Dendritic cell treated with granulocyte-macrophage colony-stimulating factor and Interleukin-4, amounts not matched to agents 40 ng/mL and 50 ng/mL, for 4 days (primary cell): ENCODE results near the gene DCAF15.

ENCODE experiments used
- H3K27ac Mint-ChIP-seq: one replicate; pipeline ENCODE4 v1.8.0; 2022; ENCODE audit warnings: mild to moderate bottlenecking, mixed read lengths
- H3K27me3 Mint-ChIP-seq: one replicate; pipeline ENCODE4 v1.8.0; 2022; ENCODE audit warnings: mild to moderate bottlenecking, mixed read lengths
- H3K36me3 Mint-ChIP-seq: one replicate; pipeline ENCODE4 v1.8.0; 2022; ENCODE audit warnings: low read depth, mixed read lengths
- H3K4me1 Mint-ChIP-seq: one replicate; pipeline ENCODE4 v1.8.0; 2022; ENCODE audit warnings: low read depth, mixed read lengths
- H3K4me3 Mint-ChIP-seq: one replicate; pipeline ENCODE4 v1.8.0; 2022; ENCODE audit warnings: mild to moderate bottlenecking, moderate library complexity, mixed read lengths
- H3K9me3 Mint-ChIP-seq: one replicate; pipeline ENCODE4 v1.8.0; 2022; ENCODE audit warnings: mixed read lengths
- intact Hi-C: fragments of 100-400 bp; cut with micrococcal nuclease; formaldehyde crosslinking; loops from one replicate; pipeline ENCODE4 v1.15.0; 2022

Gene DCAF15

DNA sequence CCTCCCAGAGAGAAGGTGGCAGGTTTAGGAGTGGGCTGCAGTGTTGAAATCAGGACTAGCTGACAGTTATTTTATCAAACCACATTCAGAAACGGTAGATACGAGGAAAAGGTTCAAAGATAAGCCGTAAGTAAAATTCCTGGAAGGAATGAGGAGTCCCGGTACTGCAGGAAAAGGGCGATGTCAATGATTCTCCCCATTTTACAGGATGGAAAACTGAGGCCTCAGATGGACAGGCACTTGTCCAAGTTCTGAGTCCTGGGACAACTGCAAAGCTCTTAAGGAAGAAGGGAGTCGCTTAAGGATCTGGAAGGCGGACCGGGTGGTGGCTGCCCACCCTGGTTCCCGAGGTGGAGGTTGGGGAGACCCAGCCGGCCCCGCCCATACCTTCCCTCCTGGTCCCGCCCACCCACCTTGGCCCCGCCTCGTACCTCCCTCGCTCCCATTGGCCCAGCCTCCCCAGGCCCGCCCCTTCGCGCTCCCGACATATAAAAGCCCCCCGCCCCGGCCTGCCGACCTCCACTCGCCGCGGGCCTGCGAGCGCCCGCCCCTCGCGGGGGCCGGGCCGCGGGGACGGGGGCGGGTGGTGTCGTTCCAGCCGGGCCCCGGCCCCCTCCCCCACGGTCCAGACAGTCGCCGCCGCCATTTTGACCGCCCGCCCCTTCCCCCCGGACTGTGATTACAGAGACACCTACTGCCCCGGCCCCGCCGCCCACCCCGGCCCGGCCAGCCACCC is 53.2 kb downstream of the DCAF15 start:
- Mint-ChIP-seq H3K9me3 (no peaks in the 10 kb centered on the region), H3K27ac (peak overlapping the region; percentile 100), H3K4me1 (peaks cover 63% of the 10 kb centered on the region), H3K27me3 (no peaks in the 10 kb centered on the region), H3K36me3 (peaks cover 20% of the 10 kb centered on the region), H3K4me3 (peak overlapping the region; percentile 95)
- intact Hi-C loops, result loop anchor here (1.0 to 5.0 kb wide), 5 partner anchors 17 to 53 kb away; partner anchors contain the start of gene DCAF15

- peak within 1 kb of the TSS; percentile 95 for H3K4me3 Mint-ChIP-seq
- intact Hi-C loops, result loop anchor here (2.0 to 5.0 kb wide), 2 partner anchors 17 to 36 kb away; no protein-coding TSS in a partner anchor
- H3K4me1 Mint-ChIP-seq, result peaks cover 62% of the 10 kb centered on the region
- no peaks in the 10 kb centered on the region for H3K9me3 Mint-ChIP-seq
- H3K27me3 Mint-ChIP-seq, result no peaks in the 10 kb centered on the region
- peak within 1 kb of the TSS; percentile 100 for H3K27ac Mint-ChIP-seq
- peaks cover 13% of the 10 kb centered on the region for H3K36me3 Mint-ChIP-seq
These were observed 53.9 kb downstream of the DCAF15 start, which contains the start of gene RFX1 for GRCh38 chr19:14006085-14006765. TSS of gene RFX1 (minus strand) at chr19:14006320. CDS start at chr19:13993843, 12,477 bp downstream.

DNA sequence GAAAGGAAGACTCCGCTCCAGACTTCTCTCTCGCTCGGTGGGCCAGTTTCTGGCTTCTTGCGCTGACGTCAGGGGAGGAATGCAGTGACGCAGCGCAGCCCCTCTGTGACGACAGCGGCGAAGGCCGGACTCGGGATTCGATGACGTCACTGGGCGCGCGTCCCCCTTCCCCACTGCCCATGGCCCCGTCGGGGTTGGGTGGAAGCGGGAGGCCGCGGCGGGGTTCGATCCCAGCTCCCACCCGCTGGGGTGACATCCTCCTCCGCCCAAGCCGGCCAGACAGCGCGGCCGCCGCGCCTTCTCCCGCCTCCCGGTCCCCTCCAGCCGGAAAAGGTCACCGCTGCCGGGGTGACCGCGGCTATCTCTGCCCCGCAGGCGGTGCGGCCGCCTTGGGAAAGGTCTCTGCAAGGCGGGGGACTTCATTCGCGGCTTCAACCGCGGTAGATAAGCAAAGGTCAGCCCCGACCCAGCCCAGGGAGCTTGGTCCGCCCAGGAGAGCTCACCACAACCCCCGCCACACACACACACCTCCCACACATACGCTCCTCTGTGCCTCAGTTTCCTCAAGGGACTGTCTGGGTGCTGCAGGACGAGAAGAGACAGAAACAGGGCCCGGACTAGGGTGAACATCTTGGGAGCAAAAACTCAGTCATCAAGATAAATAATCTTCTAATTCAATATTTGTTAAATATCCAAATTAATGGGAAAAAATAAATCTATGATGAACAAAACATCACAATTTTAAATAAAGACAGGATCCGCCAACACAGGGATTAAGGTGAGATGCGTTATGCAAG is 54.7 kb downstream of the DCAF15 start:
- Mint-ChIP-seq H3K27ac (peak overlapping the region; percentile 100), H3K9me3 (no peaks in the 10 kb centered on the region), H3K27me3 (no peaks in the 10 kb centered on the region), H3K36me3 (peaks cover 12% of the 10 kb centered on the region), H3K4me1 (peaks cover 54% of the 10 kb centered on the region), H3K4me3 (peak overlapping the region; percentile 95)
- intact Hi-C loops, result loop anchor here (2.0 to 5.0 kb wide), 2 partner anchors 16 to 35 kb away; no protein-coding TSS in a partner anchor
